ENCODE data around the gene CA5B.
"Not testable (repeated sequence)": the region's sequence is repeated elsewhere in the genome, so short reads cannot be mapped to it uniquely, and the experiment has no call there.

CA5B gene

GRCh38 chrX:15749642-15750610, 11.9 kb downstream of the CA5B start:
- POLR2A ChIA-PET, result no interaction called here
- CTCF ChIA-PET, result interaction anchor here (1.3 kb wide), 1 partner anchor 11 kb away, joined by 3 read pairs; no protein-coding TSS in a partner anchor
- peak; percentile 28 for DNase-seq (ENCODE audit: extremely low spot score)
- TF ChIP-seq, protein P1, sequence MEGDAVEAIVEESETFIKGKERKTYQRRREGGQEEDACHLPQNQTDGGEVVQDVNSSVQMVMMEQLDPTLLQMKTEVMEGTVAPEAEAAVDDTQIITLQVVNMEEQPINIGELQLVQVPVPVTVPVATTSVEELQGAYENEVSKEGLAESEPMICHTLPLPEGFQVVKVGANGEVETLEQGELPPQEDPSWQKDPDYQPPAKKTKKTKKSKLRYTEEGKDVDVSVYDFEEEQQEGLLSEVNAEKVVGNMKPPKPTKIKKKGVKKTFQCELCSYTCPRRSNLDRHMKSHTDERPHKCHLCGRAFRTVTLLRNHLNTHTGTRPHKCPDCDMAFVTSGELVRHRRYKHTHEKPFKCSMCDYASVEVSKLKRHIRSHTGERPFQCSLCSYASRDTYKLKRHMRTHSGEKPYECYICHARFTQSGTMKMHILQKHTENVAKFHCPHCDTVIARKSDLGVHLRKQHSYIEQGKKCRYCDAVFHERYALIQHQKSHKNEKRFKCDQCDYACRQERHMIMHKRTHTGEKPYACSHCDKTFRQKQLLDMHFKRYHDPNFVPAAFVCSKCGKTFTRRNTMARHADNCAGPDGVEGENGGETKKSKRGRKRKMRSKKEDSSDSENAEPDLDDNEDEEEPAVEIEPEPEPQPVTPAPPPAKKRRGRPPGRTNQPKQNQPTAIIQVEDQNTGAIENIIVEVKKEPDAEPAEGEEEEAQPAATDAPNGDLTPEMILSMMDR (IDR thresholded peaks at IDR 0.05; ENCODE audit: control extremely low read depth, extremely low read depth, low read depth, missing control alignments), result no peak

GRCh38 chrX:15750611-15751154, 12.6 kb downstream of the CA5B start:
- TF ChIP-seq, protein P1 (IDR thresholded peaks at IDR 0.05; ENCODE audit: control extremely low read depth, extremely low read depth, low read depth, missing control alignments), result no peak
- no peak for DNase-seq (ENCODE audit: extremely low spot score)
- POLR2A ChIA-PET, result no interaction called here
- CTCF ChIA-PET, result no interaction called here

DNA sequence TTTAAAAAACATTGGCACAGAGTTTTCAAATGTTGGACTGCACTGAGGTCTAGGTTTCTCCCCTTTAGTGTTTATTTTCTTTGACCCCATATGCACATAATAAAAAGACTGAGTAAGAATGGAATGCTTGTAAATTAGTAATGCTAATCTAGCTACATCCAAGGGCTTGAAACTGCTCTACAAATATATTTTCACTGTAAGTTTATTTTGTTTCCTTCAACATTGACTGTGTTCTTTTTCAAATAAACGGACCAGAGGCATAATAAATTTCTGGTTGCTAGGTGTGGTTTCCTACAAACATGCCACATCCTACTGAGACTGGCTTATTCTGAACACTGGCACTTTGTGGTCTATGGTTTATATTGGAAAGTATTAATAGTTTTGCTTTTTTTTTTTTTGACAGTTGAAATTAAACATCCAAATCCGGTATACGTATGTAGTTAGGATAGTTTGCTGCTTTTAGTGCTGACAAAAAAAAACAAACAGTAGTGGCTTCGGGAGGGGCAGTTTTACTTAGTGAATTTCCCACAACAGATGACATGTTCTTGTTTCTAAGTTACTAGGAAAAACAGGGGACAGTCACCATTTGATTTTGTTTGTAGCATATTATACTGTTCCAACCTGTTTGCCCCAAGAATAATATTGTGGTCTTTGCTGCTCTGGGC, 13.2 kb downstream of the CA5B start:
- DNase-seq (ENCODE audit: extremely low spot score), result no peak
- ChIA-PET CTCF (no interaction called here), POLR2A (no interaction called here)
- TF ChIP-seq, protein P1 (IDR thresholded peaks at IDR 0.05; ENCODE audit: control extremely low read depth, extremely low read depth, low read depth, missing control alignments), result no peak

DNA sequence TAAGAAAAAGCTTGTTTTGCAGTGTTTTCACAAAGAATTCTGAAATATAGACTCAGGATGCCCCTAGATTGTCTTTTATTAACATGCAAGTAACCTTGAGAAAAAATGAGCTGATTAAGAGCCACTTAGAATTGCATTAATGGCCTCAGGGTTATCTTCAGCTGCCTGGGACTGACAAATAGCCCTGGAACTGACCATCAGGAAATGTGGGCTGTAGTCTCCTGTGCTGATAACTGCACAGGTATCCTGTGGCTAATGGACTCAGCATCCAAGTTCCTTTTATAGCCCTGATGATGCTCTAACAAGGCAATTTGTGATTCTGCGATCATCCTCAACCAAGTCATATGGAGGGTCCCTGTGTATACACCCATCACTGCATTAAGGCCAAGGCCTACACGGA, 17.0 kb downstream of the CA5B start:
- ChIA-PET CTCF (no interaction called here), POLR2A (no interaction called here)
- TF ChIP-seq, protein P1 (IDR thresholded peaks at IDR 0.05; ENCODE audit: control extremely low read depth, extremely low read depth, low read depth, missing control alignments), result no peak
- DNase-seq (ENCODE audit: extremely low spot score), result no peak

GRCh38 chrX:15758140-15758539, 20.1 kb downstream of the CA5B start:
- no peak for DNase-seq (ENCODE audit: extremely low spot score)
- POLR2A ChIA-PET, result no interaction called here
- CTCF ChIA-PET, result no interaction called here
- TF ChIP-seq, protein P1 (IDR thresholded peaks at IDR 0.05; ENCODE audit: control extremely low read depth, extremely low read depth, low read depth, missing control alignments), result no peak

DNA sequence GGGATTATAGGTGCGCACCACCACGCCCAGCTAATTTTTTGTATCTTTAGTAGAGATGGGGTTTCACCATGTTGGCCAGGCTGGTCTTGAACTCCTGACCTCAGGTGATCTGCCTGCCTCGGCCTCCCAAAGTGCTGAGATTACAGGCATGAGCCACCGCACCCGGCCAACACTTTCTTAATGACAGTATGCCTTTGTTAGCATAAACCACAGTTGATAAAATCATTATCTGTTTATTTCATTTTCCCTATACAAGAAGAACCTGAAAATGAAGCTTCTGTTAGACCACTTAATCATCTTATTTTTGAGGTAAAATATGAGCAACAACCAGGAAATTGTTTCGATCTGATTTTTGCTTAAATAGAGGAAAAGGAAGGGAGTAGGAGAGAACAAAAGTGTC, 21.8 kb downstream of the CA5B start:
- POLR2A ChIA-PET; CTCF ChIA-PET; DNase-seq (ENCODE audit: extremely low spot score): not testable (repeated sequence)

Data from GM10248 (cell line).